Mammary epithelial cell (primary cell): ENCODE results near the gene RAB15.

Source experiments
- CTCF ChIP-seq, 2 donors: IDR thresholded peaks in 1 of 2; conservative IDR thresholded peaks in 1 of 2; 2 replicates each; pipeline ENCODE4 v1.5.1; 2011 to 2012; ENCODE audit warnings: inconsistent platforms in 2 of 2, low read length in 2 of 2, mild to moderate bottlenecking in 2 of 2, control low read depth in 1 of 2, low read depth in 1 of 2; ENCODE audit not compliant: insufficient read depth in 1 of 2; ENCODE audit errors: extremely low read depth in 1 of 2
- EZH2 ChIP-seq: IDR thresholded peaks from 2 replicates; pipeline ENCODE4 v1.6.1; 2012; ENCODE audit warnings: low read length, inconsistent platforms, borderline replicate concordance

- TF ChIP-seq CTCF (conservative IDR thresholded peaks at IDR 0.05 in 1 of 2, IDR thresholded peaks at IDR 0.05 in 1 of 2; ENCODE audit: extremely low read depth in 1 of 2, insufficient read depth in 1 of 2, low read depth in 1 of 2, low read length in 2 of 2) (no peak), EZH2 (no peak)
Observed at GRCh38 chr14:64952598-64953309, 19.4 kb downstream of the RAB15 start.
